22Rv1 (cell line): ENCODE data around the gene KAT14.
"Not testable (repeated sequence)": the region's sequence is repeated elsewhere in the genome, so short reads cannot be mapped to it uniquely, and the experiment has no call there.

ENCODE experiments used
- H3K27ac ChIP-seq: fragments of 450-650 bp; 2 replicates; pipeline ENCODE4 v1.5.1; 2017
- CTCF ChIP-seq: fragments of 450-650 bp; IDR thresholded peaks from 2 replicates; pipeline ENCODE4 v1.5.1; 2017; ENCODE audit warnings: mild to moderate bottlenecking
- ZFX ChIP-seq: fragments of 450-650 bp; IDR thresholded peaks from 2 replicates; pipeline ENCODE4 v1.6.1; 2017; ENCODE audit warnings: antibody characterized with exemption, borderline replicate concordance

KAT14 gene

GRCh38 chr20:18180815-18181214 lies 43.2 kb downstream of the KAT14 start:
- TF ChIP-seq ZFX (no peak), CTCF (no peak)
- H3K27ac ChIP-seq: no peak overlapping the region

- TF ChIP-seq ZFX (no peak), CTCF (no peak)
- no peak overlapping the region for H3K27ac ChIP-seq
These were observed 49.4 kb downstream of the KAT14 start for GRCh38 chr20:18187020-18187419.

GRCh38 chr20:18188434-18188833 lies 50.8 kb downstream of the KAT14 start:
- TF ChIP-seq ZFX (no peak), CTCF (no peak)
- H3K27ac ChIP-seq: no peak overlapping the region

GRCh38 chr20:18190338-18191233 lies 52.9 kb downstream of the KAT14 start:
- H3K27ac ChIP-seq: no peak overlapping the region
- TF ChIP-seq CTCF (no peak; the same call in 1 of the 2 replicates), ZFX (no peak)

GRCh38 chr20:18191306-18191705 lies 53.6 kb downstream of the KAT14 start:
- TF ChIP-seq ZFX: no peak
- TF ChIP-seq CTCF: no peak
- no peak overlapping the region for H3K27ac ChIP-seq

- H3K27ac ChIP-seq: not testable (repeated sequence)
These were observed 56.8 kb downstream of the KAT14 start for GRCh38 chr20:18194461-18194860.

GRCh38 chr20:18195931-18196330 lies 58.3 kb downstream of the KAT14 start:
- H3K27ac ChIP-seq: no peak overlapping the region
- TF ChIP-seq ZFX: no peak
- no peak for TF ChIP-seq CTCF

GRCh38 chr20:18197382-18198070 lies 59.9 kb downstream of the KAT14 start:
- TF ChIP-seq ZFX (no peak), CTCF (no peak)
- H3K27ac ChIP-seq: no peak overlapping the region
